Endothelial cell of umbilical vein (primary cell): ENCODE results near the gene TCERG1L. TPM values are rescaled to one million over a fixed set of nuclear protein-coding genes. Genes with fewer than 3 reads are reported as not detected.

Source experiments
- BruUV-seq: library from RNA; stranded (reverse); fragments of 400-500 nt; replicated peaks from 2 replicates; lab custom pipeline; 2021; lab: Mats Ljungman, UMichigan
- CTCF ChIA-PET: fragments of 300-600, 350-600 bp; sonication (Branson Sonifier 250); formaldehyde crosslinking; loops from one replicate; lab custom pipeline; 2021; ENCODE audit warnings: antibody characterized with exemption, inconsistent platforms; lab: Charles Lee
- POLR2A ChIA-PET: fragments of 300-600, 350-600 bp; sonication (Branson Sonifier 250); formaldehyde crosslinking; loops from one replicate; lab custom pipeline; 2021; ENCODE audit warnings: antibody characterized with exemption, inconsistent platforms; lab: Charles Lee
- DNase-seq: peaks from one replicate; pipeline ENCODE4 v3.0.0-alpha.2; 2011; ENCODE audit warnings: low read depth, low spot score
- FAIRE-seq: peaks from 2 replicates; lab custom pipeline; 2011; peaks lifted over from hg19 to GRCh38; lab: Jason Lieb, UNC
- H2AFZ ChIP-seq: 2 replicates; pipeline ENCODE4 v1.6.0; 2012; ENCODE audit warnings: low read depth, low read length, control low read depth, inconsistent platforms
- H3K27ac ChIP-seq: 2 replicates; pipeline ENCODE4 v1.5.1; 2011; ENCODE audit warnings: low read depth, mild to moderate bottlenecking, control low read depth, low read length, moderate library complexity; ENCODE audit not compliant: insufficient read depth
- H3K27me3 ChIP-seq, 2 experiments: 2 replicates each; pipeline versions ENCODE4 v1.6.0 to v1.6.1; 2011; ENCODE audit warnings: low read length in 2 of 2, mixed read lengths in 1 of 2; ENCODE audit not compliant: control insufficient read depth in 2 of 2, insufficient read depth in 2 of 2
- H3K36me3 ChIP-seq, 2 experiments: 2 replicates in 1 of 2; 3 replicates in 1 of 2; pipeline ENCODE4 v1.5.1; 2011; ENCODE audit warnings: low read length in 2 of 2, mild to moderate bottlenecking in 1 of 2, moderate library complexity in 1 of 2; ENCODE audit not compliant: control insufficient read depth in 2 of 2, insufficient read depth in 2 of 2; ENCODE audit errors: extremely low read depth in 1 of 2
- H3K4me1 ChIP-seq: 3 replicates; pipeline ENCODE4 v1.5.1; 2011; ENCODE audit warnings: mild to moderate bottlenecking, low read length; ENCODE audit not compliant: control insufficient read depth, insufficient read depth; ENCODE audit errors: extremely low read depth
- H3K4me2 ChIP-seq: 2 replicates; pipeline ENCODE4 v1.6.1; 2011; ENCODE audit warnings: low read length, control low read depth, mixed read lengths; ENCODE audit not compliant: insufficient read depth
- H3K4me3 ChIP-seq, 3 experiments: fragments of 200-600 bp in 1 of 3; sonication (generic), shearing (Covaris generic) in 1 of 3; replicated peaks in 1 of 3; 2 replicates each; pipeline ENCODE4 v1.5.1; 2011 to 2016; ENCODE audit warnings: control low read depth in 3 of 3, low read length in 3 of 3, mild to moderate bottlenecking in 2 of 3, inconsistent platforms in 1 of 3, low read depth in 1 of 3, moderate library complexity in 1 of 3; ENCODE audit not compliant: insufficient read depth in 1 of 3
- H3K79me2 ChIP-seq: 2 replicates; pipeline ENCODE4 v1.6.0; 2012; ENCODE audit warnings: low read length, inconsistent platforms; ENCODE audit not compliant: control insufficient read depth, insufficient read depth
- H3K9ac ChIP-seq: replicated peaks from 2 replicates; pipeline ENCODE3; 2011; ENCODE audit warnings: low read length, control low read depth; ENCODE audit not compliant: insufficient read depth; ENCODE audit errors: extremely low read depth
- H3K9me1 ChIP-seq: replicated peaks from 3 replicates; pipeline ENCODE4 v1.6.0; 2011; ENCODE audit warnings: mild to moderate bottlenecking, low read length; ENCODE audit not compliant: control insufficient read depth, insufficient read depth; ENCODE audit errors: extremely low read depth
- H3K9me3 ChIP-seq: replicated peaks from 2 replicates; pipeline ENCODE4 v1.5.1; 2012; ENCODE audit warnings: low read length, inconsistent platforms; ENCODE audit not compliant: control insufficient read depth, insufficient read depth
- H4K20me1 ChIP-seq: replicated peaks from 2 replicates; pipeline ENCODE3; 2011; ENCODE audit warnings: mild to moderate bottlenecking, low read length; ENCODE audit not compliant: control insufficient read depth, insufficient read depth; ENCODE audit errors: extremely low read depth
- EZH2 ChIP-seq: IDR thresholded peaks from 2 replicates; pipeline ENCODE4 v1.6.1; 2012; ENCODE audit warnings: borderline replicate concordance, low read depth, mild to moderate bottlenecking, moderate library complexity, low read length, inconsistent platforms; ENCODE audit not compliant: severe bottlenecking
- FOS ChIP-seq: IDR thresholded peaks from 2 replicates; pipeline ENCODE4 v1.6.1; 2011; ENCODE audit warnings: mild to moderate bottlenecking, low read length, moderate library complexity, borderline replicate concordance; ENCODE audit not compliant: insufficient read depth
- GATA2 ChIP-seq: IDR thresholded peaks from 2 replicates; pipeline ENCODE4 v1.7.0; 2011; ENCODE audit warnings: low read depth, mild to moderate bottlenecking, moderate library complexity, mixed read lengths, low read length; ENCODE audit not compliant: insufficient read length, insufficient read depth
- JUN ChIP-seq: IDR thresholded peaks from 2 replicates; pipeline ENCODE4 v1.6.1; 2011; ENCODE audit warnings: borderline replicate concordance, low read depth; ENCODE audit not compliant: insufficient read length, insufficient read depth
- MAX ChIP-seq: IDR thresholded peaks from 2 replicates; pipeline ENCODE4 v1.6.1; 2011; ENCODE audit not compliant: insufficient read depth, insufficient read length
- MYC ChIP-seq: IDR thresholded peaks from one replicate; pipeline ENCODE4 v1.6.1; 2011; ENCODE audit warnings: mild to moderate bottlenecking, low read depth, low read length
- POLR2A ChIP-seq: IDR thresholded peaks from 2 replicates; pipeline ENCODE4 v1.6.1; 2012; ENCODE audit warnings: low read depth, mild to moderate bottlenecking, control low read depth, low read length
- POLR2AphosphoS5 ChIP-seq: IDR thresholded peaks from 2 replicates; pipeline ENCODE4 v1.6.1; 2012; ENCODE audit warnings: low read depth, mild to moderate bottlenecking, control low read depth, low read length, moderate library complexity; ENCODE audit not compliant: insufficient read depth
- dilution Hi-C: fragments of 300-500 bp; cut with MboI; formaldehyde crosslinking; loops from one replicate; pipeline ENCODE4 v1.15.0; 2019; ENCODE audit warnings: low sequenced_read_pairs; ENCODE audit not compliant: extremely low pct_ligation_motif_present
- intact Hi-C: fragments of 100-400 bp; cut with micrococcal nuclease; formaldehyde crosslinking; loops from one replicate; pipeline ENCODE4 v1.10.0; 2022
- polyA plus RNA-seq, 4 experiments: library from polyadenylated mRNA; depleted of rRNA in 3 of 4; stranded (reverse) in 3 of 4; unstranded in 1 of 4; fragments of >200 nt; gene quantifications; 2 replicates each; pipeline versions ENCODE4 v1.2.1 to v1.2.3, GENCODE V29; 2011 to 2012; ENCODE audit warnings: missing spikeins in 1 of 4
- total RNA-seq: library from RNA; stranded (reverse); gene quantifications from 2 replicates; pipeline ENCODE4 v1.2.3, GENCODE V29; 2021
- TF ChIP-seq, protein P1 (sequence below), 2 donors: IDR thresholded peaks; 1 replicate in 1 of 2; 2 replicates in 1 of 2; pipeline ENCODE4 v1.5.1; 2011; ENCODE audit warnings: low read length in 2 of 2, mild to moderate bottlenecking in 2 of 2, moderate library complexity in 2 of 2, control low read depth in 1 of 2, inconsistent platforms in 1 of 2, low read depth in 1 of 2; ENCODE audit not compliant: insufficient read depth in 1 of 2; ENCODE audit errors: extremely low read depth in 1 of 2

The TCERG1L gene
- total and polyA plus RNA-seq, 2 donors (not counting 3 experiments of a cell fraction or from before 2014, with no cell fraction given): not detected

- DNase-seq: no peak
- no peak for FAIRE-seq
- Histone ChIP-seq H3K4me1 (no peaks in the 10 kb centered on the region), H3K9me3 (peaks cover 9% of the 10 kb centered on the region), H3K4me2 (no peak overlapping the region), H3K27ac (no peak overlapping the region), H4K20me1 (no peaks in the 10 kb centered on the region), H3K9ac (no peak overlapping the region), H3K79me2 (no peaks in the 10 kb centered on the region), H3K4me3 (no peak overlapping the region), H3K36me3 (no peaks in the 10 kb centered on the region), H3K27me3 (no peaks in the 10 kb centered on the region), H3K9me1 (no peaks in the 10 kb centered on the region), H2AFZ (no peak overlapping the region)
- BruUV-seq: no TSS peak
- intact Hi-C loops (no loop called here), dilution Hi-C loops (no loop called here)
- ChIA-PET POLR2A (no interaction called here), CTCF (no interaction called here)
- TF ChIP-seq, protein P1, sequence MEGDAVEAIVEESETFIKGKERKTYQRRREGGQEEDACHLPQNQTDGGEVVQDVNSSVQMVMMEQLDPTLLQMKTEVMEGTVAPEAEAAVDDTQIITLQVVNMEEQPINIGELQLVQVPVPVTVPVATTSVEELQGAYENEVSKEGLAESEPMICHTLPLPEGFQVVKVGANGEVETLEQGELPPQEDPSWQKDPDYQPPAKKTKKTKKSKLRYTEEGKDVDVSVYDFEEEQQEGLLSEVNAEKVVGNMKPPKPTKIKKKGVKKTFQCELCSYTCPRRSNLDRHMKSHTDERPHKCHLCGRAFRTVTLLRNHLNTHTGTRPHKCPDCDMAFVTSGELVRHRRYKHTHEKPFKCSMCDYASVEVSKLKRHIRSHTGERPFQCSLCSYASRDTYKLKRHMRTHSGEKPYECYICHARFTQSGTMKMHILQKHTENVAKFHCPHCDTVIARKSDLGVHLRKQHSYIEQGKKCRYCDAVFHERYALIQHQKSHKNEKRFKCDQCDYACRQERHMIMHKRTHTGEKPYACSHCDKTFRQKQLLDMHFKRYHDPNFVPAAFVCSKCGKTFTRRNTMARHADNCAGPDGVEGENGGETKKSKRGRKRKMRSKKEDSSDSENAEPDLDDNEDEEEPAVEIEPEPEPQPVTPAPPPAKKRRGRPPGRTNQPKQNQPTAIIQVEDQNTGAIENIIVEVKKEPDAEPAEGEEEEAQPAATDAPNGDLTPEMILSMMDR (IDR thresholded peaks at IDR 0.05; ENCODE audit: extremely low read depth in 1 of 2, insufficient read depth in 1 of 2, low read depth in 1 of 2, low read length in 2 of 2): no peak
- no peak for TF ChIP-seq MAX
- no peak for TF ChIP-seq MYC
Observed at GRCh38 chr10:131131726-131132591, 179.6 kb downstream of the TCERG1L start.

DNA sequence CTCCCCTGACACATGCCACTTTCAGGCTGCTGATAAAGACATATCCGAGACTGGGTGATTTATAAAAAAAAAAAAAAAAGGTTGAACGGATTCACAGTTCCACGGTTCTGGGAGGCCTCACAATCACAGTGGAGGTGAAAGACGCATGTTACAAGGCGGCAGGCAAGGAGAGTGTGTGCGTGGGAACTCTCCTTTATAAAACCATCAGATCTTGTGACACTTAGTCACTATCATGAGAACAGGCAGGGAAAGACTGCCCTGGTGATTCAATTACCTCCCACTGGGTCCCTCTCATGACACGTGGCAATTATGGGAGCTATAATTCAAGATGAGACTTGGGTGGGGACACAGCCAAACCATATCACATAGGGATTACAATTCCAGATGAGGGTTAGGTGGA is 181.5 kb downstream of the TCERG1L start:
- no TSS peak for BruUV-seq
- Histone ChIP-seq H3K9me3 (peaks cover 13% of the 10 kb centered on the region), H3K4me2 (no peak overlapping the region), H3K4me1 (no peaks in the 10 kb centered on the region), H3K27ac (no peak overlapping the region), H3K9me1 (no peaks in the 10 kb centered on the region), H4K20me1 (no peaks in the 10 kb centered on the region), H3K36me3 (no peaks in the 10 kb centered on the region), H3K9ac (no peak overlapping the region), H2AFZ (no peak overlapping the region), H3K27me3 (no peaks in the 10 kb centered on the region), H3K4me3 (no peak overlapping the region), H3K79me2 (no peaks in the 10 kb centered on the region)
- ChIA-PET POLR2A (no interaction called here), CTCF (no interaction called here)
- no peak for FAIRE-seq
- dilution Hi-C loops: no loop called here
- intact Hi-C loops: no loop called here
- no peak for DNase-seq
- TF ChIP-seq EZH2 (no peak), MYC (no peak), FOS (no peak), GATA2 (no peak), POLR2A (no peak), JUN (no peak), POLR2AphosphoS5 (no peak), MAX (no peak)
- TF ChIP-seq, protein P1 (IDR thresholded peaks at IDR 0.05; ENCODE audit: extremely low read depth in 1 of 2, insufficient read depth in 1 of 2, low read depth in 1 of 2, low read length in 2 of 2): no peak
